K562 treated with DMSO at 1 percent for 4 hours (cell line): ENCODE data around the gene C5orf34. TPM values are rescaled to one million over a fixed set of nuclear protein-coding genes. Genes with fewer than 3 reads are reported as not detected.

Source experiments
- total RNA-seq: library from RNA; unstranded; fragments of 300-600 nt; gene quantifications from 2 replicates; pipeline ENCODE4 v1.2.3, GENCODE V29; 2022; ENCODE audit not compliant: insufficient read depth

The C5orf34 gene, protein sequence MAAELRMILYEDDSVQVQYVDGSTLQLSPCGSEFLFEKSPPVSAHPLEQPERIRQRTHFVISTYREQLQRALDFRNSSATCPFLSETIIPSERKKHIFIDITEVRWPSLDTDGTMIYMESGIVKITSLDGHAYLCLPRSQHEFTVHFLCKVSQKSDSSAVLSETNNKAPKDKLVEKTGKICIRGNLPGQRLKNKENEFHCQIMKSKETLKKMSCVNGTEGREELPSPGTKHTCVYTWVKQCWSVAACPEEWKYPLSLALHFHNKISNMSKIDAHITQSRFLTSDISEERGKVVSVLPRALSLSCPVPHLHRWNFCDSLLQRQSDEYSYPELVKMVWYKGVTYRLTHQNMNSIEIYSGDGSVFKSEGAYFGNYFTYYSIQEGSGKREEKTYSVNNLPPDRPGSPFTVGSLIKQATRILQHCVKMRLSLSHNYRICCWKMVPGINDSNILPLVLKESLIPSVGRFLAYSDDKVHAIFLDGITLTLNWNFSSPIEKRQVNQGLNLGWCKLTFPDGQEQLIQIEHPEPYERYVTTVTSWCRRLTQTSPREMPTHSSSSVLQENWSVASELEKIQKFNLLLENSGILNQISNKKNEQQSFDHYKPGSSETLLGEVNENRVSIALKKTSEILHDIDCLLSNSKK
- 6.2 and 7.9 TPM in 2 replicates for total RNA-seq

DNA sequence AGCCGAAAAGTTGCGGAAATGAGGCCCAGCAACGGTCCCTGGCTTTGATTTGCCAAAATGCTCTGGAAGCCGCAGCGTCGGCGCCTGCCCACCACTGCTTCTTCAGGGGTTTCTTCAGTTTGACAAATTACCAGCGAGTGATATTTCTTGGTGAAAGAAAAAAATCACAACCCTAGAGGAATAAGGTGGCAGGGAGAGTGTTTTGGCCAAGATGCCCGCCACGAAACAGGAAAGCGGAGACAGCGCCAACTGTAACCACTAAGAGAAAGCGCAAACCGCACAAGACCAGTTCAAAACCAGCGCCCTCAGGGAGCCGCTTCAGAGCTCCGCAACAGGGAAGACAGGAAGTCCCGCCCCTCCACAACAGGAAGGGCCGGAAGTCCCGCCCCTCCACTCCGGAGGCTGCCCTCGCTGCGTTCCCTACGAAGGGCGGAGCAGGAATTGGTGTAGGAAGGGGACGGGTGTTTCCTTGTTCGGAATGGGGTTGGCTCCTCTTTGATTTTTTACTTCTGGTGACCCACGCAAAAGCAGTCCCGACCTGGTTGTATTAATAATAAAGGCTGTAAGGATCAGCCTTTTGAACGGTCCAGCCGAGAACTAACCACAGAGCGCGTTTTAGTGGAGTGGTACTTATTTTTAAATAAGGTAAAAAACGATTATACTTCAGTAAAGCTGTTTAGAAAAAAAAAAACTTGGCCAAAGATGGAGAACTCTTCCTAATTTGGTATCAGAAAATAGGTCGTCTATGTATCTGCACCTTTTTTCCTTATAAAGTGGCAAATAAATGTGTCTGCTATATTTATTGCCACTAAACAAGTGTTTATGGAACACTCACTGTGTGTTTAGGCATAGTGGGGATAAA, at the start of gene C5orf34:
TSS of gene C5orf34 (minus strand) at position 333 of the 862 bp plus-strand sequence. CDS start 5,809 bp downstream, outside the sequence.

GRCh38 chr5:43556857-43557542, 42.1 kb upstream of the C5orf34 start, which contains the start of gene PAIP1:
Gene PAIP1 (minus strand): TSS chr5:43557077. CDS start chr5:43556846, 231 bp downstream.

GRCh38 chr5:43483298-43484105, 31.4 kb downstream of the C5orf34 start, which contains the start of gene TMEM267:
Gene TMEM267 (minus strand): TSS chr5:43483865. CDS start chr5:43453969, 29,896 bp downstream.

Other genes with a start within 250 kb of the C5orf34 start
- gene HMGCS1, start 201.7 kb downstream of the C5orf34 start, total RNA-seq = 23.1 and 28.0 TPM in 2 replicates
- gene CCL28, start 102.8 kb downstream of the C5orf34 start, total RNA-seq = not detected in 2 replicates
- gene TMEM267, start 31.3 kb downstream of the C5orf34 start, total RNA-seq = 7.5 and 11.8 TPM in 2 replicates
- 58.2 and 64.0 TPM in 2 replicates for gene PAIP1, start 41.9 kb upstream of the C5orf34 start, total RNA-seq
- 28.4 and 28.7 TPM in 2 replicates for gene NNT, start 88.0 kb upstream of the C5orf34 start, total RNA-seq